SK-N-MC (cell line): ENCODE results near the gene PRMT7.

Source experiments
- EZH2 ChIP-seq: fragments of 200-600 bp; sonication (generic); IDR thresholded peaks from one replicate; pipeline ENCODE4 v1.6.1; 2017; ENCODE audit warnings: antibody characterized with exemption
- FOXP2 ChIP-seq: optimal IDR thresholded peaks from 2 replicates; pipeline ENCODE3; 2011; ENCODE audit warnings: mild to moderate bottlenecking, moderate library complexity; ENCODE audit not compliant: insufficient read depth; ENCODE audit errors: extremely low read length, control extremely low read depth
- POLR2AphosphoS5 ChIP-seq: IDR thresholded peaks from 2 replicates; pipeline ENCODE4 v1.6.1; 2012; ENCODE audit warnings: mild to moderate bottlenecking, low read depth, low read length, borderline replicate concordance

GRCh38 chr16:68270353-68270752, 40.5 kb upstream of the PRMT7 start:
- no peak for TF ChIP-seq POLR2AphosphoS5
- no peak for TF ChIP-seq EZH2
- TF ChIP-seq FOXP2: no peak
